Measurements from ENCODE around the gene KRT72.

- TF ChIP-seq EZH2 (IDR thresholded peaks at IDR 0.05; ENCODE audit: borderline replicate concordance) (no peak), EZH2phosphoT487 (IDR thresholded peaks at IDR 0.05; ENCODE audit: low read depth, severe bottlenecking, unreplicated experiment) (no peak), CTCF (IDR thresholded peaks at IDR 0.05; ENCODE audit: poor library complexity) (no peak)
These were observed 46.3 kb upstream of the KRT72 start for GRCh38 chr12:52647601-52648000.

All from hepatocyte (in vitro differentiated cells).